PC-9 (cell line): Measurements from ENCODE around the gene LONRF3. TPM values are rescaled to one million over a fixed set of nuclear protein-coding genes. Genes with fewer than 3 reads are reported as not detected.

ENCODE experiments used
- BruUV-seq: library from RNA; stranded (reverse); fragments of 400-500 nt; replicated peaks from 2 replicates; lab custom pipeline; 2021; lab: Mats Ljungman, UMichigan
- CTCF ChIA-PET: fragments of 300-600 bp; sonication (Branson Sonifier 250); formaldehyde crosslinking; loops from one replicate; lab custom pipeline; 2022; ENCODE audit warnings: antibody characterized with exemption; lab: Charles Lee
- POLR2A ChIA-PET: fragments of 300-600 bp; sonication (Branson Sonifier 250); formaldehyde crosslinking; loops from one replicate; lab custom pipeline; 2022; ENCODE audit warnings: antibody characterized with exemption; ENCODE audit not compliant: unreplicated experiment; lab: Charles Lee
- DNase-seq, 2 experiments: peaks; one replicate each; pipeline versions ENCODE4 v3.0.0 to v3.0.0-alpha.2; 2015 to 2022; ENCODE audit warnings: mixed read lengths in 1 of 2
- H2AFZ ChIP-seq: fragments of 200-600 bp; sonication (generic); 2 replicates; pipeline ENCODE4 v1.8.1; 2017; ENCODE audit warnings: antibody characterized with exemption
- H3F3A ChIP-seq: fragments of 200-600 bp; sonication (generic); 2 replicates; pipeline ENCODE4 v1.8.1; 2017; ENCODE audit warnings: antibody characterized with exemption, mild to moderate bottlenecking, low read depth; ENCODE audit not compliant: insufficient read depth
- H3K27ac ChIP-seq: fragments of 200-600 bp; sonication (generic); 2 replicates; pipeline ENCODE4 v1.6.1; 2016; ENCODE audit warnings: mixed run types
- H3K27me3 ChIP-seq: fragments of 200-600 bp; sonication (generic); 2 replicates; pipeline ENCODE4 v1.6.1; 2016; ENCODE audit warnings: low read depth, mixed run types; ENCODE audit not compliant: insufficient read depth
- H3K36me3 ChIP-seq: fragments of 200-600 bp; sonication (generic); 2 replicates; pipeline ENCODE4 v1.6.1; 2016; ENCODE audit warnings: low read depth, mixed run types
- H3K4me1 ChIP-seq: fragments of 200-600 bp; sonication (generic); replicated peaks from 2 replicates; pipeline ENCODE4 v1.6.1; 2016; ENCODE audit warnings: mixed run types; ENCODE audit not compliant: insufficient read depth
- H3K4me2 ChIP-seq: fragments of 200-600 bp; sonication (generic); 2 replicates; pipeline ENCODE4 v1.6.1; 2017; ENCODE audit warnings: mixed run types
- H3K4me3 ChIP-seq: fragments of 200-600 bp; sonication (generic); 2 replicates; pipeline ENCODE4 v1.6.1; 2016; ENCODE audit warnings: mixed run types
- H3K79me2 ChIP-seq: fragments of 200-600 bp; sonication (generic); 2 replicates; pipeline ENCODE4 v1.6.1; 2017; ENCODE audit warnings: low read depth, mixed run types
- H3K9me2 ChIP-seq: fragments of 200-600 bp; sonication (generic); 2 replicates; pipeline ENCODE4 v1.8.1; 2017; ENCODE audit warnings: mild to moderate bottlenecking; ENCODE audit not compliant: insufficient read depth
- H3K9me3 ChIP-seq: fragments of 200-600 bp; sonication (generic); 2 replicates; pipeline ENCODE4 v1.8.1; 2016; ENCODE audit warnings: low read depth; ENCODE audit not compliant: insufficient read depth
- H4K20me1 ChIP-seq: fragments of 200-600 bp; sonication (generic); 2 replicates; pipeline ENCODE4 v1.8.1; 2017; ENCODE audit not compliant: insufficient read depth
- CTCF ChIP-seq: fragments of 200-600 bp; sonication (generic); conservative IDR thresholded peaks from 2 replicates; pipeline ENCODE4 v1.6.1; 2017; ENCODE audit warnings: mixed run types, antibody characterized with exemption, mild to moderate bottlenecking, moderate library complexity
- EZH2 ChIP-seq: fragments of 200-600 bp; sonication (generic); IDR thresholded peaks from 2 replicates; pipeline ENCODE4 v1.8.0; 2017; ENCODE audit warnings: antibody characterized with exemption, low read depth
- intact Hi-C: fragments of 100-400 bp; cut with micrococcal nuclease; formaldehyde crosslinking; loops from one replicate; pipeline ENCODE4 v1.10.0; 2022; ENCODE audit not compliant: unreplicated experiment
- total RNA-seq: library from RNA; stranded (reverse); gene quantifications from 2 replicates; pipeline ENCODE4 v1.2.3, GENCODE V29; 2021

The LONRF3 gene
- total RNA-seq, 1 experiment from 2014 or later, result 6.3 TPM

- Histone ChIP-seq H4K20me1 (no peaks in the 10 kb centered on the region), H3K9me3 (peaks cover 9% of the 10 kb centered on the region), H3K4me3 (no peak overlapping the region), H3K79me2 (no peaks in the 10 kb centered on the region), H2AFZ (no peak overlapping the region), H3K4me2 (no peak overlapping the region), H3K27me3 (no peaks in the 10 kb centered on the region), H3K4me1 (peaks cover 6% of the 10 kb centered on the region), H3K9me2 (no peaks in the 10 kb centered on the region), H3F3A (no peaks in the 10 kb centered on the region), H3K36me3 (no peaks in the 10 kb centered on the region), H3K27ac (no peak overlapping the region)
- CTCF ChIA-PET, result interaction anchor here (0.7 kb wide), 1 partner anchor 36 kb away, joined by 8 read pairs; no protein-coding TSS in a partner anchor
- intact Hi-C loops, result no loop called here
- no TSS peak for BruUV-seq
- DNase-seq, result no peak
- POLR2A ChIA-PET, result no interaction called here
- TF ChIP-seq EZH2 (no peak), CTCF (no peak)
Observed at GRCh38 chrX:119030990-119031389, 56.6 kb downstream of the LONRF3 start.

- TF ChIP-seq CTCF (no peak), EZH2 (no peak)
- TSS peak; percentile 47 for BruUV-seq
- peaks cover 39% of the 10 kb centered on the region for H3K4me1 ChIP-seq
- H3F3A ChIP-seq, result peaks cover 24% of the 10 kb centered on the region; the same call in 1 of the 2 replicates
- peak overlapping the region; percentile 35; the same call in 1 of the 2 replicates for H3K4me3 ChIP-seq
- POLR2A ChIA-PET, result interaction anchor here (0.6 to 0.7 kb wide), 2 partner anchors 28 to 148 kb away, joined by 6 to 12 read pairs; no protein-coding TSS in a partner anchor
- peak overlapping the region; percentile 92 for H3K27ac ChIP-seq
- peaks cover 9% of the 10 kb centered on the region for H3K9me3 ChIP-seq
- H2AFZ ChIP-seq, result peak overlapping the region; percentile 84
- peak overlapping the region; percentile 74 for H3K4me2 ChIP-seq
- no peaks in the 10 kb centered on the region for H3K79me2 ChIP-seq
- CTCF ChIA-PET, result interaction anchor here (0.7 kb wide), 1 partner anchor 55 kb away, joined by 3 read pairs; no protein-coding TSS in a partner anchor
- H3K36me3 ChIP-seq, result no peaks in the 10 kb centered on the region
- H4K20me1 ChIP-seq, result no peaks in the 10 kb centered on the region
- no peaks in the 10 kb centered on the region for H3K27me3 ChIP-seq
- peak; percentile 49 to 82 for DNase-seq
- no peaks in the 10 kb centered on the region for H3K9me2 ChIP-seq
- intact Hi-C loops, result no loop called here
Observed at GRCh38 chrX:119036107-119037029, 62.0 kb downstream of the LONRF3 start.

GRCh38 chrX:119040432-119040831 is 66.0 kb downstream of the LONRF3 start:
- no peak overlapping the region for H3K27ac ChIP-seq
- CTCF ChIA-PET, result no interaction called here
- no peaks in the 10 kb centered on the region for H3K79me2 ChIP-seq
- no peaks in the 10 kb centered on the region for H3K27me3 ChIP-seq
- TF ChIP-seq EZH2, result no peak
- TF ChIP-seq CTCF, result no peak
- H3K9me3 ChIP-seq, result no peaks in the 10 kb centered on the region
- POLR2A ChIA-PET, result interaction anchor here (0.5 kb wide), 1 partner anchor 17 kb away, joined by 28 read pairs; no protein-coding TSS in a partner anchor
- 0 out of 2 replicates have a peak overlapping the region, but pooled peaks have one; percentile 19 for H3K4me2 ChIP-seq
- H3F3A ChIP-seq, result peaks cover 36% of the 10 kb centered on the region; the same call in 1 of the 2 replicates
- no peaks in the 10 kb centered on the region for H3K36me3 ChIP-seq
- no peak for DNase-seq
- no TSS peak for BruUV-seq
- no peak overlapping the region for H3K4me3 ChIP-seq
- no peaks in the 10 kb centered on the region for H4K20me1 ChIP-seq
- no peaks in the 10 kb centered on the region for H3K9me2 ChIP-seq
- intact Hi-C loops, result loop anchor here (10.0 kb wide), 1 partner anchor 316 kb away; the partner anchor contains the start of gene IL13RA1
- H2AFZ ChIP-seq, result no peak overlapping the region
- H3K4me1 ChIP-seq, result peaks cover 60% of the 10 kb centered on the region
